Measurements from ENCODE around the gene TOR1B.
"Not testable (repeated sequence)": the region's sequence is repeated elsewhere in the genome, so short reads cannot be mapped to it uniquely, and the experiment has no call there.

The TOR1B gene

GRCh38 chr9:129783516-129784361 is 19.2 kb upstream of the TOR1B start:
- no peak overlapping the region for H3K4me3 ChIP-seq (ENCODE audit: low read length)
- TF ChIP-seq ZNF274 (IDR thresholded peaks at IDR 0.05; ENCODE audit: low read depth, low read length): no peak

DNA sequence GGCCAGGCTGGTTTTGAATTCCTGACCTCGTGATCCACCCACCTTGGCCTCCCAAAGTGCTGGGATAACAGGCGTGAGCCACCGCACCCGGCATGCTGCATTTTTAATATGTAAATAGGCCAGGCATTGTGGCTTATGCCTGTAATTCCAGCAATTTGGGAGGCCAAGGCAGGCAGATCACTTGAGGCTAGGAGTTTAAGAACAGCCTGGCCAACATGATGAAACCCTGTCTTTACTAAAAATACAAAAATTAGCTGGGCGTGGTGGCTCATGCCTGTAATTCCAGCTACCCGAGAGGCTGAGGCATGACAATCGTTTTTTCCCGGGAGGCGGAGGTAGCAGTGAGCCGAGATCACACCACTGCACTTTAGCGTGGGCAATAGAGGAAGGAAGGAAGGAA is 18.0 kb upstream of the TOR1B start:
- H3K4me3 ChIP-seq (ENCODE audit: low read length): not testable (repeated sequence)

DNA sequence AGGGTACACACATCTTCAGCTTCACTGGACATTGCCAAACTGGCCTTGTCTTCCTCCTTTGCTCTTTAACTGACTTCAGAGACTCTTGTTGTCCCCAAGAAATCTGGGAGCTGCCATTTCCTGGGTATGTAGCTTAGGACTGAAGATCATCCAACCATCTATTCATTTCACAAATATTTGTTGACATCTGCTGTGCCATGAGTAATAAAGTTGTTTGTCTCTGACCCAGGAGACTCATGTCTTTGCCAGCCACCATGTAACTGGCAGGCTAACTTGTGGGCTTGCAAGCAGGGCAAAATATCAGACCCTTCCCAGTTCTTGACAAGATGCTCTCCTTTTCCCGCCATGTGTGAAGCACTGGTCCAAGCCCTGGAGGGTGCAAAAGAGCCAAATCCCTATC is 17.1 kb upstream of the TOR1B start:
- no peak for TF ChIP-seq ZNF274 (IDR thresholded peaks at IDR 0.05; ENCODE audit: low read depth, low read length)
- H3K4me3 ChIP-seq (ENCODE audit: low read length): no peak overlapping the region

- no peak overlapping the region for H3K4me3 ChIP-seq (ENCODE audit: low read length)
- TF ChIP-seq ZNF274 (IDR thresholded peaks at IDR 0.05; ENCODE audit: low read depth, low read length): no peak
Observed at GRCh38 chr9:129786481-129786880, 16.5 kb upstream of the TOR1B start.

- H3K4me3 ChIP-seq (ENCODE audit: low read length): no peak overlapping the region
- no peak for TF ChIP-seq ZNF274 (IDR thresholded peaks at IDR 0.05; ENCODE audit: low read depth, low read length)
Observed at GRCh38 chr9:129794549-129794948, 8.4 kb upstream of the TOR1B start.

GRCh38 chr9:129796029-129796428 is 7.0 kb upstream of the TOR1B start:
- not testable (repeated sequence) for H3K4me3 ChIP-seq (ENCODE audit: low read length)

DNA sequence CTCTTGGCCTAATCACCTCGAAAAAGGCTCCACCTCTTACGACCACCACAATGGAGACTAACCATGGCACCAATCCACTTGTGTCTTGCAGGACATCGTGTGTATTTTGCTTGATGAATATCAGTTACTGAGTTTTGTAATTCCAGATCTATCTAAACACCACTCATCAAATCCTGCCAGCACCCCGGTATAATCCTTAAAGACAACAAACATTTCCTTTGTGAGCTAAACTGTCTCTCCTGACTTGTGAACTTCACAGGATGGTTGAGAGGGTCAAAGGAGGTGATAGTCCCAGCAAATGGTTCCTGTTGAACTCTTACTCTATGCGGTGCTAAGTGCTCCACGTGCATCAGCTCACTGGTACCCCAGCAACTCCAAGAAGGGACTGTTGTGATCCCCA is 4.0 kb upstream of the TOR1B start:
- no peak overlapping the region for H3K4me3 ChIP-seq (ENCODE audit: low read length)
- TF ChIP-seq ZNF274 (IDR thresholded peaks at IDR 0.05; ENCODE audit: low read depth, low read length): no peak

GRCh38 chr9:129801504-129801903 is 1.5 kb upstream of the TOR1B start:
- no peak overlapping the region for H3K4me3 ChIP-seq (ENCODE audit: low read length)
- TF ChIP-seq ZNF274 (IDR thresholded peaks at IDR 0.05; ENCODE audit: low read depth, low read length): no peak

DNA sequence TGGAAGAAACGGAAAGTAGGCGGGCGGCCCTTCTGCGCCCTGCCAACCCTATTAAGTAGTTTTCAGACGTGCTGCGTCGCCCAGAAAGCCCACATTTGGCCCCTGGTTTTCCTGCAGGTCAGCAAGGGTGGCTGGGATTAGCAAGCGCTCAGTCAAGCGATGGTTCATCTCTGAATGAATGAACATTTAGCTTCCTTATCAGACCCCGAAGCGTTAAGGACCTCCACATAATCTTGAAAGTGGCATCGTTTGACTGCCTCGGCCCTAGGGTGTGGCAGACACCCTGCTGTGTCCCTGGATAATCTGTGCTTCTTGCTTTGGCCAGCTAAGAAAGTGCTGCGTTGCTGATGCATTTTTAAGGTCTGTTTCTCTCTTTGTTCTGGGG is 684 bp downstream of the TOR1B start:
- no peak for TF ChIP-seq ZNF274 (IDR thresholded peaks at IDR 0.05; ENCODE audit: low read depth, low read length)
- peak overlapping the region; percentile 63 for H3K4me3 ChIP-seq (ENCODE audit: low read length)

DNA sequence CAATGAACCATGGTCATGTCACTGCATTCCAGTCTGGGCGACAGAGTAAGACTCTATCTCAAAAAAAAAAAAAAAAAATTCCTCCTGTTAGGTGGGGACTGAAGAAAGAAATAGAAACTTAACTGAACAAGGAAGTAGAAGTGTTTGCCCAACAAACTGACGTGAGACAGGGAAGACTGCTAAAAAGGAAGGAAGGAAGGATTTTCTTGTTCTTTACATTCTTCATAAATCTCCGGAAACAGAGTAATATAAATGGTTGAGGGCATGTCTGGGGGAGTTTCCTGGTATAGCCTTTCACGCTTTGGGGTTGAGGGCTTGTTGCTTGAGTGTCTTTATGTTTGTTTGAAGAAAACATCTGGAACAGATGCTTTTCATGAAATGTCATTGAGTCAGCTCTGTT is 3.1 kb downstream of the TOR1B start:
- no peak overlapping the region for H3K4me3 ChIP-seq (ENCODE audit: low read length)
- TF ChIP-seq ZNF274 (IDR thresholded peaks at IDR 0.05; ENCODE audit: low read depth, low read length): no peak

DNA sequence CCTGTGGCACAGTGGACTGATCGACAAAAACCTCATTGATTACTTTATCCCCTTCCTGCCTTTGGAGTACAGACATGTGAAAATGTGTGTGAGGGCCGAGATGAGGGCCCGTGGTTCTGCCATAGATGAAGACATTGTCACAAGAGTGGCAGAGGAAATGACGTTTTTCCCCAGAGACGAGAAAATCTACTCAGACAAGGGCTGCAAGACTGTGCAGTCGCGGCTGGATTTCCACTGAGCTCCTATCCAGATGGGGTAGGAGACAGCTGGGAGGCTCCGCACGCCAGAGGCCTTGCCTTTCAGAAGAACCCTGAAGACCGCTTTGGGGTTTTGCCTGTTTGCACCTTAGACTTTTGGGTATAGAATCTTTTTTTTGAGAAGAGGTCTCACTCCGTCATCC is 6.4 kb downstream of the TOR1B start:
- H3K4me3 ChIP-seq (ENCODE audit: low read length): no peak overlapping the region
- TF ChIP-seq ZNF274 (IDR thresholded peaks at IDR 0.05; ENCODE audit: low read depth, low read length): no peak

DNA sequence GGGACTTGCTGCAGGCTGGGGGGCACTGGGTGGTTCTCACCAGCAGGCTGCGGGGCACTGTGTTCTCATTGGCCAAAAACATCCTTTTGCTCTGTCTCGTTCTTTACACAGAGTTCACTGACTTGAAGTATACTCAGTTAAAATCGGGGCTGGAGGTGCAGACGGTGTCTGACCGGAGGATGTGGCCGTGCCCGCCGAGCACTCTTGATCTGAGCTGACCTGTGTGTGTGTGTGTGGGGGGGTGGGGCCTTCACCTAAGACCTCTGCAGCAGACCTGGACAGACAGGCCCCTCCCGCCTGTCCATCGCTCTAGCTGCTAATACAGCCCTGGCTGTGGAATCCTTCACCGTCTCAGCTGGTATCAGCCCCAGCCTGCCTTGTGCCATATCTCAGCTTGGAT is 7.1 kb downstream of the TOR1B start:
- no peak overlapping the region for H3K4me3 ChIP-seq (ENCODE audit: low read length)
- TF ChIP-seq ZNF274 (IDR thresholded peaks at IDR 0.05; ENCODE audit: low read depth, low read length): no peak

DNA sequence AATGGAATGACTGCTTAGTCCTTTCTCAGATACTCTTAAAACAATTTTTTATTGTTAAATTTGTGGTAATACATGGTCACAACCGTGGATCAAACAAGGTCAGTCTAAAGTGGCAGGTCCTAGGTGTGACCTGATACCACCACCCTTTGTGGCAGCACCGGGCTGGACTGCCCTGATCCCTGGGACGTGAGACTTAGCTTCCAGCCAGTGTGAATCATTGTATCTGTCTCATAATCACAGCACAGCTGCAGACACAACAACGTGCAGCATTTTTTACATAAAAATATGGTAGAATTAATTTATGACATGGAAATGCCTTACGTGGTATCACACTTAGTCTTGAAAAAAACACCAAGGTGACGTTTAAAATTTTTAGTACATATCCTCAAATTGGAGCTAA is 7.8 kb downstream of the TOR1B start:
- TF ChIP-seq ZNF274 (IDR thresholded peaks at IDR 0.05; ENCODE audit: low read depth, low read length): no peak
- no peak overlapping the region for H3K4me3 ChIP-seq (ENCODE audit: low read length)

GRCh38 chr9:129811967-129812363 is 9.0 kb downstream of the TOR1B start:
- no peak overlapping the region for H3K4me3 ChIP-seq (ENCODE audit: low read length)
- TF ChIP-seq ZNF274 (IDR thresholded peaks at IDR 0.05; ENCODE audit: low read depth, low read length): no peak

DNA sequence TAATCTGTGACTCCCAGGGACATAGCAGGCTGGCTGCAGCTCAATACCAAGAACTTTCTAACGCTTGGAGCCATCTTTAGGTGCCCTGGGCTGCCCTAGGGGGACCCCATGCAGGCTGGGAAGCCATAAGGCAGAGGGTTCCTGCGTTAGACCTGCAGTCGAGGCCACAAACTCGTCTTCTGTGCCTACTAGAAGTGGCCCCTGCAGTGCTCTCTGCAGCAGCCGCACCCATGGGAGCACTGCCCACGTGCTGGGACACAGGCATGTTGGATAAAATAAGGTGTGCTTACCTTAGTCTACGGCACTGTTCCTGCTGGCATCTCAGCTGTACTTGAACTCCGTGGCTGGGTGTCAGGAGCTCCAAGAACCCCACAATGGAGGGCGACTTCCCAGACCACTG is 9.4 kb downstream of the TOR1B start:
- no peak for TF ChIP-seq ZNF274 (IDR thresholded peaks at IDR 0.05; ENCODE audit: low read depth, low read length)
- H3K4me3 ChIP-seq (ENCODE audit: low read length): no peak overlapping the region

- no peak overlapping the region for H3K4me3 ChIP-seq (ENCODE audit: low read length)
- no peak for TF ChIP-seq ZNF274 (IDR thresholded peaks at IDR 0.05; ENCODE audit: low read depth, low read length)
Observed at GRCh38 chr9:129813661-129814060, 10.7 kb downstream of the TOR1B start.
